Keratinocyte (primary cell): ENCODE data around the gene LRRIQ1. TPM values are rescaled to one million over a fixed set of nuclear protein-coding genes. Genes with fewer than 3 reads are reported as not detected.

ENCODE experiments used
- DNase-seq: peaks from one replicate; pipeline ENCODE4 v3.0.0-alpha.2; 2011; ENCODE audit warnings: low read depth, missing footprints, low spot score
- FAIRE-seq: peaks from 2 replicates; lab custom pipeline; 2011; peaks lifted over from hg19 to GRCh38; lab: Jason Lieb, UNC
- H2AFZ ChIP-seq: 2 replicates; pipeline ENCODE4 v1.6.0; 2012; ENCODE audit warnings: low read length, control low read depth, inconsistent platforms; ENCODE audit not compliant: control insufficient read depth
- H3K27ac ChIP-seq: 2 replicates; pipeline ENCODE4 v1.5.1; 2011; ENCODE audit warnings: low read length; ENCODE audit not compliant: control insufficient read depth, insufficient read depth
- H3K27me3 ChIP-seq: 3 replicates; pipeline ENCODE4 v1.6.0; 2011; ENCODE audit warnings: low read length; ENCODE audit not compliant: control insufficient read depth, insufficient read depth; ENCODE audit errors: extremely low read depth
- H3K36me3 ChIP-seq, 2 experiments: 2 replicates in 1 of 2; 3 replicates in 1 of 2; pipeline ENCODE4 v1.5.1; 2011; ENCODE audit warnings: low read length in 2 of 2, mild to moderate bottlenecking in 1 of 2; ENCODE audit not compliant: control insufficient read depth in 2 of 2, insufficient read depth in 2 of 2; ENCODE audit errors: extremely low read depth in 1 of 2
- H3K4me1 ChIP-seq: 3 replicates; pipeline ENCODE4 v1.5.1; 2011; ENCODE audit warnings: low read length; ENCODE audit not compliant: control insufficient read depth, insufficient read depth; ENCODE audit errors: extremely low read depth
- H3K4me2 ChIP-seq: 3 replicates; pipeline ENCODE4 v1.6.0; 2011; ENCODE audit warnings: low read depth, low read length; ENCODE audit not compliant: control insufficient read depth, insufficient read depth; ENCODE audit errors: extremely low read depth
- H3K4me3 ChIP-seq, 3 experiments: fragments of 200-600 bp in 1 of 3; sonication (generic) in 1 of 3; 2 replicates in 2 of 3; 3 replicates in 1 of 3; pipeline ENCODE4 v1.5.1; 2011 to 2016; ENCODE audit warnings: low read length in 3 of 3, mild to moderate bottlenecking in 3 of 3, control low read depth in 2 of 3, inconsistent platforms in 1 of 3, low read depth in 1 of 3, mixed read lengths in 1 of 3, mixed run types in 1 of 3, moderate library complexity in 1 of 3; ENCODE audit not compliant: control insufficient read depth in 2 of 3, insufficient read depth in 2 of 3; ENCODE audit errors: extremely low read depth in 1 of 3
- H3K79me2 ChIP-seq: 2 replicates; pipeline ENCODE4 v1.6.0; 2012; ENCODE audit warnings: low read length; ENCODE audit not compliant: control insufficient read depth, insufficient read depth
- H3K9ac ChIP-seq: 3 replicates; pipeline ENCODE4 v1.6.0; 2011; ENCODE audit warnings: low read length; ENCODE audit not compliant: control insufficient read depth, insufficient read depth; ENCODE audit errors: extremely low read depth
- H3K9me1 ChIP-seq: 3 replicates; pipeline ENCODE4 v1.6.0; 2011; ENCODE audit warnings: low read length; ENCODE audit not compliant: control insufficient read depth, insufficient read depth; ENCODE audit errors: extremely low read depth
- H3K9me3 ChIP-seq: 2 replicates; pipeline ENCODE4 v1.5.1; 2012; ENCODE audit warnings: low read depth, low read length; ENCODE audit not compliant: control insufficient read depth
- H4K20me1 ChIP-seq: 3 replicates; pipeline ENCODE4 v1.6.0; 2011; ENCODE audit warnings: low read length; ENCODE audit not compliant: control insufficient read depth, insufficient read depth; ENCODE audit errors: extremely low read depth
- EZH2 ChIP-seq: IDR thresholded peaks from one replicate; pipeline ENCODE4 v1.6.1; 2012; ENCODE audit warnings: inconsistent platforms, mild to moderate bottlenecking, low read length, moderate library complexity
- dilution Hi-C: fragments of 300-500 bp; cut with MboI; formaldehyde crosslinking; loops from one replicate; pipeline ENCODE4 v1.7.0; 2020; ENCODE audit warnings: low sequenced_read_pairs; ENCODE audit not compliant: extremely low pct_ligation_motif_present
- polyA plus RNA-seq, 5 experiments: library from polyadenylated mRNA; depleted of rRNA in 3 of 5; stranded (reverse) in 3 of 5; stranded (forward) in 1 of 5; unstranded in 1 of 5; fragments of >200 nt; gene quantifications; 1 replicate in 1 of 5; 2 replicates in 3 of 5; 3 replicates in 1 of 5; pipeline versions ENCODE4 v1.2.1 to v1.2.3, GENCODE V29; 2011 to 2012; ENCODE audit warnings: missing spikeins in 2 of 5, low read depth in 1 of 5, low replicate concordance in 1 of 5
- TF ChIP-seq, protein P1 (sequence below), 3 experiments: IDR thresholded peaks in 1 of 3; conservative IDR thresholded peaks in 1 of 3; optimal IDR thresholded peaks in 1 of 3; 2 replicates in 2 of 3; 3 replicates in 1 of 3; pipeline versions ENCODE3 to v1.5.1; 2011; ENCODE audit warnings: low read length in 3 of 3, mild to moderate bottlenecking in 3 of 3, moderate library complexity in 2 of 3, control low read depth in 1 of 3, inconsistent platforms in 1 of 3; ENCODE audit not compliant: insufficient read depth in 2 of 3; ENCODE audit errors: extremely low read depth in 1 of 3

The LRRIQ1 gene
- polyA plus RNA-seq, 1 donor (not counting 4 experiments of a cell fraction or from before 2014, with no cell fraction given), result 0.84 TPM

- TF ChIP-seq, protein P1, sequence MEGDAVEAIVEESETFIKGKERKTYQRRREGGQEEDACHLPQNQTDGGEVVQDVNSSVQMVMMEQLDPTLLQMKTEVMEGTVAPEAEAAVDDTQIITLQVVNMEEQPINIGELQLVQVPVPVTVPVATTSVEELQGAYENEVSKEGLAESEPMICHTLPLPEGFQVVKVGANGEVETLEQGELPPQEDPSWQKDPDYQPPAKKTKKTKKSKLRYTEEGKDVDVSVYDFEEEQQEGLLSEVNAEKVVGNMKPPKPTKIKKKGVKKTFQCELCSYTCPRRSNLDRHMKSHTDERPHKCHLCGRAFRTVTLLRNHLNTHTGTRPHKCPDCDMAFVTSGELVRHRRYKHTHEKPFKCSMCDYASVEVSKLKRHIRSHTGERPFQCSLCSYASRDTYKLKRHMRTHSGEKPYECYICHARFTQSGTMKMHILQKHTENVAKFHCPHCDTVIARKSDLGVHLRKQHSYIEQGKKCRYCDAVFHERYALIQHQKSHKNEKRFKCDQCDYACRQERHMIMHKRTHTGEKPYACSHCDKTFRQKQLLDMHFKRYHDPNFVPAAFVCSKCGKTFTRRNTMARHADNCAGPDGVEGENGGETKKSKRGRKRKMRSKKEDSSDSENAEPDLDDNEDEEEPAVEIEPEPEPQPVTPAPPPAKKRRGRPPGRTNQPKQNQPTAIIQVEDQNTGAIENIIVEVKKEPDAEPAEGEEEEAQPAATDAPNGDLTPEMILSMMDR (optimal IDR thresholded peaks at IDR 0.05 in 1 of 3, IDR thresholded peaks at IDR 0.05 in 1 of 3, conservative IDR thresholded peaks at IDR 0.05 in 1 of 3; ENCODE audit: extremely low read depth in 1 of 3, insufficient read depth in 2 of 3, low read length in 3 of 3), result no peak
- no peak for TF ChIP-seq EZH2
- Histone ChIP-seq H3K9me3 (no peaks in the 10 kb centered on the region), H3K9me1 (no peaks in the 10 kb centered on the region), H3K27me3 (no peaks in the 10 kb centered on the region), H3K27ac (no peak overlapping the region), H3K4me1 (no peaks in the 10 kb centered on the region), H2AFZ (no peak overlapping the region), H3K79me2 (no peaks in the 10 kb centered on the region), H3K4me2 (no peak overlapping the region), H4K20me1 (no peaks in the 10 kb centered on the region), H3K9ac (no peak overlapping the region), H3K36me3 (no peaks in the 10 kb centered on the region), H3K4me3 (no peak overlapping the region)
- dilution Hi-C loops, result no loop called here
- no peak for FAIRE-seq
- no peak for DNase-seq
Observed at GRCh38 chr12:85257671-85258070, 221.5 kb downstream of the LRRIQ1 start.

GRCh38 chr12:85260447-85260846, 224.3 kb downstream of the LRRIQ1 start:
- Histone ChIP-seq H3K27ac (no peak overlapping the region), H3K4me3 (no peak overlapping the region), H3K9ac (no peak overlapping the region), H3K36me3 (no peaks in the 10 kb centered on the region), H4K20me1 (no peaks in the 10 kb centered on the region), H3K9me1 (no peaks in the 10 kb centered on the region), H3K79me2 (no peaks in the 10 kb centered on the region), H3K4me2 (no peak overlapping the region), H3K27me3 (no peaks in the 10 kb centered on the region), H2AFZ (no peak overlapping the region), H3K9me3 (no peaks in the 10 kb centered on the region), H3K4me1 (no peaks in the 10 kb centered on the region)
- TF ChIP-seq, protein P1 (optimal IDR thresholded peaks at IDR 0.05 in 1 of 3, IDR thresholded peaks at IDR 0.05 in 1 of 3, conservative IDR thresholded peaks at IDR 0.05 in 1 of 3; ENCODE audit: extremely low read depth in 1 of 3, insufficient read depth in 2 of 3, low read length in 3 of 3), result no peak
- TF ChIP-seq EZH2, result no peak
- dilution Hi-C loops, result no loop called here
- FAIRE-seq (no peak), DNase-seq (no peak)
